Hepatocyte (in vitro differentiated cells): ENCODE results near the gene KCTD18. TPM values are rescaled to one million over a fixed set of nuclear protein-coding genes. Genes with fewer than 3 reads are reported as not detected.

Source experiments
- DNase-seq: peaks from one replicate; pipeline ENCODE4 v3.0.0-alpha.2; 2016; ENCODE audit warnings: low spot score
- H2AFZ ChIP-seq: fragments of 200-600 bp; sonication (generic); 2 replicates; pipeline ENCODE4 v1.6.0; 2016; ENCODE audit warnings: antibody characterized with exemption, mild to moderate bottlenecking
- H3K27ac ChIP-seq: fragments of 200-600 bp; sonication (generic); 2 replicates; pipeline ENCODE4 v1.5.1; 2016; ENCODE audit warnings: mild to moderate bottlenecking
- H3K27me3 ChIP-seq: fragments of 200-600 bp; sonication (generic); 2 replicates; pipeline ENCODE4 v1.6.1; 2016
- H3K36me3 ChIP-seq: fragments of 200-600 bp; sonication (generic); replicated peaks from 2 replicates; pipeline ENCODE4 v1.5.1; 2016; ENCODE audit warnings: low read depth; ENCODE audit not compliant: insufficient read depth
- H3K4me1 ChIP-seq: fragments of 200-600 bp; sonication (generic); 2 replicates; pipeline ENCODE4 v1.5.1; 2016; ENCODE audit warnings: mild to moderate bottlenecking, moderate library complexity; ENCODE audit not compliant: insufficient read depth
- H3K4me2 ChIP-seq: fragments of 200-600 bp; sonication (generic); 2 replicates; pipeline ENCODE4 v1.6.0; 2016
- H3K4me3 ChIP-seq: fragments of 200-600 bp; sonication (generic); 2 replicates; pipeline ENCODE4 v1.5.1; 2016; ENCODE audit warnings: mild to moderate bottlenecking
- H3K79me2 ChIP-seq: fragments of 200-600 bp; sonication (generic); 2 replicates; pipeline ENCODE4 v1.6.0; 2017; ENCODE audit warnings: mild to moderate bottlenecking
- H3K9me2 ChIP-seq: fragments of 200-600 bp; sonication (generic); replicated peaks from 2 replicates; pipeline ENCODE4 v1.6.0; 2017; ENCODE audit warnings: mild to moderate bottlenecking; ENCODE audit not compliant: insufficient read depth
- H3K9me3 ChIP-seq: fragments of 200-600 bp; sonication (generic); 2 replicates; pipeline ENCODE4 v1.5.1; 2016; ENCODE audit warnings: low read depth, mild to moderate bottlenecking
- H4K20me1 ChIP-seq: fragments of 200-600 bp; sonication (generic); 2 replicates; pipeline ENCODE4 v1.6.0; 2016; ENCODE audit warnings: mild to moderate bottlenecking; ENCODE audit not compliant: insufficient read depth, poor library complexity, severe bottlenecking
- EZH2 ChIP-seq: fragments of 200-600 bp; sonication (generic); IDR thresholded peaks from 2 replicates; pipeline ENCODE4 v1.6.1; 2016; ENCODE audit warnings: antibody characterized with exemption, mild to moderate bottlenecking, borderline replicate concordance
- EZH2phosphoT487 ChIP-seq: fragments of 200-600 bp; sonication (generic); IDR thresholded peaks from one replicate; pipeline ENCODE4 v1.6.1; 2018; ENCODE audit warnings: antibody characterized with exemption, mild to moderate bottlenecking, low read depth, moderate library complexity; ENCODE audit not compliant: unreplicated experiment, severe bottlenecking
- WGBS: methylation state at CpG from one replicate; pipeline ENCODE4 v1.1.6; 2016; ENCODE audit warnings: low lambda C conversion rate; ENCODE audit errors: missing lambda C conversion rate; 5-methylcytosine and 5-hydroxymethylcytosine counted together
- polyA plus RNA-seq: library from polyadenylated mRNA; unstranded; fragments of >200 nt; fragmentation: Nextera tagmentation; extraction: Ambion mirVana; gene quantifications from 2 replicates; pipeline ENCODE4 v1.2.1, GENCODE V29; 2016
- total RNA-seq: library from RNA; depleted of rRNA; stranded (reverse); fragments of >200 nt; gene quantifications from 2 replicates; pipeline ENCODE4 v1.2.3, GENCODE V29; 2014
- TF ChIP-seq, protein P1 (sequence below): fragments of 200-600 bp; sonication (generic); IDR thresholded peaks from 2 replicates; pipeline ENCODE4 v1.5.1; 2016; ENCODE audit warnings: antibody characterized with exemption, mild to moderate bottlenecking; ENCODE audit not compliant: poor library complexity

The KCTD18 gene
- total and polyA plus RNA-seq, 2 experiments from 2014 or later = 12.7 to 13.4 TPM

GRCh38 chr2:200507179-200507578 lies 2.7 kb downstream of the KCTD18 start:
- peak; percentile 41 for DNase-seq
- Histone ChIP-seq H3K27ac (peak overlapping the region; percentile 93), H3K79me2 (peaks cover 18% of the 10 kb centered on the region), H3K36me3 (no peaks in the 10 kb centered on the region), H3K9me3 (no peaks in the 10 kb centered on the region), H3K4me3 (no peak overlapping the region), H3K4me2 (peak overlapping the region; percentile 32), H3K9me2 (no peaks in the 10 kb centered on the region), H3K4me1 (peaks cover 11% of the 10 kb centered on the region), H3K27me3 (no peaks in the 10 kb centered on the region), H2AFZ (peak overlapping the region; percentile 7), H4K20me1 (no peaks in the 10 kb centered on the region)
- TF ChIP-seq EZH2 (no peak), EZH2phosphoT487 (no peak)
- TF ChIP-seq, protein P1, sequence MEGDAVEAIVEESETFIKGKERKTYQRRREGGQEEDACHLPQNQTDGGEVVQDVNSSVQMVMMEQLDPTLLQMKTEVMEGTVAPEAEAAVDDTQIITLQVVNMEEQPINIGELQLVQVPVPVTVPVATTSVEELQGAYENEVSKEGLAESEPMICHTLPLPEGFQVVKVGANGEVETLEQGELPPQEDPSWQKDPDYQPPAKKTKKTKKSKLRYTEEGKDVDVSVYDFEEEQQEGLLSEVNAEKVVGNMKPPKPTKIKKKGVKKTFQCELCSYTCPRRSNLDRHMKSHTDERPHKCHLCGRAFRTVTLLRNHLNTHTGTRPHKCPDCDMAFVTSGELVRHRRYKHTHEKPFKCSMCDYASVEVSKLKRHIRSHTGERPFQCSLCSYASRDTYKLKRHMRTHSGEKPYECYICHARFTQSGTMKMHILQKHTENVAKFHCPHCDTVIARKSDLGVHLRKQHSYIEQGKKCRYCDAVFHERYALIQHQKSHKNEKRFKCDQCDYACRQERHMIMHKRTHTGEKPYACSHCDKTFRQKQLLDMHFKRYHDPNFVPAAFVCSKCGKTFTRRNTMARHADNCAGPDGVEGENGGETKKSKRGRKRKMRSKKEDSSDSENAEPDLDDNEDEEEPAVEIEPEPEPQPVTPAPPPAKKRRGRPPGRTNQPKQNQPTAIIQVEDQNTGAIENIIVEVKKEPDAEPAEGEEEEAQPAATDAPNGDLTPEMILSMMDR = no peak
- WGBS = 60% methylated on average over 2 of the region's 2 CpGs

DNA sequence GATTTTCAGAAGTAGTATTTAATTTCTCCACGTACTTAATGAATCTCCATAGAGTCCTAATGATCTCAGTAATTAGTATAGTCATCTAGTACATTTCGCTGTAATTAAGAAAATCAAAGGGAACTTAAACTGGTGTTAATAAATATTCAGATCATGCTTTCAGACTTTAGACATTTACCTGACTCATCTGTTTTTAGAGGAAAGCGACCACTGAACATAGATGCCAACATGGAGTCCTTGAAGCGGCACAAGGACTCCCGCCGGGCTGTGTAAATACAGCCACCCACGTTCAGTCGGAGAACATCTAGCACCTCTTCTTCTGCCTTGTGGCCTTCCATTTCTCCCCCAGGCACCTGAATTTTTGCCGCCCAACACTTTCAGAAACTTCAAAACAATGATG lies 3.2 kb downstream of the KCTD18 start:
- Histone ChIP-seq H3K4me2 (peak overlapping the region; percentile 32), H3K79me2 (peaks cover 18% of the 10 kb centered on the region), H3K4me1 (peaks cover 11% of the 10 kb centered on the region), H3K27ac (peak overlapping the region; percentile 93), H2AFZ (peak overlapping the region; percentile 7), H3K27me3 (no peaks in the 10 kb centered on the region), H3K9me2 (no peaks in the 10 kb centered on the region), H3K9me3 (no peaks in the 10 kb centered on the region), H3K4me3 (no peak overlapping the region), H3K36me3 (no peaks in the 10 kb centered on the region), H4K20me1 (no peaks in the 10 kb centered on the region)
- no peak for DNase-seq
- 75% methylated on average over 9 of the region's 9 CpGs for WGBS
- no peak for TF ChIP-seq EZH2
- TF ChIP-seq EZH2phosphoT487 = no peak
- TF ChIP-seq, protein P1 = no peak

- Histone ChIP-seq H4K20me1 (no peaks in the 10 kb centered on the region), H3K4me2 (no peak overlapping the region), H3K4me1 (no peaks in the 10 kb centered on the region), H3K79me2 (no peaks in the 10 kb centered on the region), H3K27me3 (no peaks in the 10 kb centered on the region), H3K27ac (no peak overlapping the region), H3K36me3 (no peaks in the 10 kb centered on the region), H2AFZ (no peak overlapping the region), H3K9me3 (no peaks in the 10 kb centered on the region), H3K9me2 (no peaks in the 10 kb centered on the region), H3K4me3 (no peak overlapping the region)
- no peak for TF ChIP-seq EZH2phosphoT487
- no peak for TF ChIP-seq EZH2
- TF ChIP-seq, protein P1 = no peak
- no peak for DNase-seq
- WGBS = 96% methylated on average over 5 of the region's 5 CpGs
These were observed 7.7 kb downstream of the KCTD18 start for GRCh38 chr2:200502196-200502595.
